ENCODE measurements around the gene PLEKHG4.
A peak's percentile ranks its signal among the peaks of the same experiment; 100 is the strongest.

DNA sequence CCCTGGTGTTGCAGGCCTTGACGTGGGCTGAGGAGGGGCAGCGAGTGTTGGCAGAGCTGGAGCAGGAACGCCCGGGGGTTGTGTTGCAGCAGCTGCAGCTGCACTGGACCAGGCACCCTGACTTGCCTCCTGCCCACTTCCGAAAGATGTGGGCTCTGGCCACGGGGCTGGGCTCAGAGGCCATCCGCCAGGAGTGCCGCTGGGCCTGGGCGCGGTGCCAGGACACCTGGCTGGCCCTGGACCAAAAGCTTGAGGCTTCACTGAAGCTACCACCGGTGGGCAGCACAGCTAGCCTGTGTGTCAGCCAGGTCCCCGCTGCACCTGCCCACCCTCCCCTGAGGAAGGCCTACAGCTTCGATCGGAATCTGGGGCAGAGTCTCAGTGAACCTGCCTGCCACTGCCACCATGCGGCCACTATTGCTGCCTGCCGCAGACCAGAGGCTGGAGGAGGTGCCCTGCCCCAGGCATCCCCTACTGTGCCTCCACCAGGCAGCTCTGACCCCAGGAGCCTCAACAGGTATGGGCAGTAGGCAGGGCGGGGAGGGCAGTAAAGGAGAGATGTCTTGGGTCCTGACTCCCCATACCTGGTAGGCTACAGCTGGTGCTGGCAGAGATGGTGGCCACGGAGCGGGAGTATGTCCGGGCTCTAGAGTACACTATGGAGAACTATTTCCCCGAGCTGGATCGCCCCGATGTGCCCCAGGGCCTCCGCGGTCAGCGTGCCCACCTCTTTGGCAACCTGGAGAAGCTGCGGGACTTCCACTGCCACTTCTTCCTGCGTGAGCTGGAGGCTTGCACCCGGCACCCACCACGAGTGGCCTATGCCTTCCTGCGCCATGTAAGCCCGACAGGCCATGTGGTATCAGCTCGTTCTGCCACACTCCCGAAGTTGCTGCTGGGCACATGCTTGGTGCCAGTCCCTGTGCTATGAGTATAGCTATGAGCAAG, 5.6 kb downstream of the PLEKHG4 start:
- TF ChIP-seq, protein P1, sequence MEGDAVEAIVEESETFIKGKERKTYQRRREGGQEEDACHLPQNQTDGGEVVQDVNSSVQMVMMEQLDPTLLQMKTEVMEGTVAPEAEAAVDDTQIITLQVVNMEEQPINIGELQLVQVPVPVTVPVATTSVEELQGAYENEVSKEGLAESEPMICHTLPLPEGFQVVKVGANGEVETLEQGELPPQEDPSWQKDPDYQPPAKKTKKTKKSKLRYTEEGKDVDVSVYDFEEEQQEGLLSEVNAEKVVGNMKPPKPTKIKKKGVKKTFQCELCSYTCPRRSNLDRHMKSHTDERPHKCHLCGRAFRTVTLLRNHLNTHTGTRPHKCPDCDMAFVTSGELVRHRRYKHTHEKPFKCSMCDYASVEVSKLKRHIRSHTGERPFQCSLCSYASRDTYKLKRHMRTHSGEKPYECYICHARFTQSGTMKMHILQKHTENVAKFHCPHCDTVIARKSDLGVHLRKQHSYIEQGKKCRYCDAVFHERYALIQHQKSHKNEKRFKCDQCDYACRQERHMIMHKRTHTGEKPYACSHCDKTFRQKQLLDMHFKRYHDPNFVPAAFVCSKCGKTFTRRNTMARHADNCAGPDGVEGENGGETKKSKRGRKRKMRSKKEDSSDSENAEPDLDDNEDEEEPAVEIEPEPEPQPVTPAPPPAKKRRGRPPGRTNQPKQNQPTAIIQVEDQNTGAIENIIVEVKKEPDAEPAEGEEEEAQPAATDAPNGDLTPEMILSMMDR (IDR thresholded peaks at IDR 0.05 in 2 of 3, conservative IDR thresholded peaks at IDR 0.05 in 1 of 3; ENCODE audit: borderline replicate concordance in 1 of 3, insufficient read depth in 1 of 3, low read depth in 2 of 3, low read length in 2 of 3), result peak in 2 of 3 experiments; percentile 28 to 34; a peak in 3 of 6 replicates
- TF ChIP-seq POLR2AphosphoS5 (IDR thresholded peaks at IDR 0.05; ENCODE audit: low read depth, low read length) (no peak), EZH2phosphoT487 (IDR thresholded peaks at IDR 0.05; ENCODE audit: borderline replicate concordance) (no peak), JUND (IDR thresholded peaks at IDR 0.05) (no peak), MAX (IDR thresholded peaks at IDR 0.05) (no peak)

Measured in HCT116 (cell line).